ENCODE results near the gene SLC25A51.

- TF ChIP-seq EZH2 (IDR thresholded peaks at IDR 0.05; ENCODE audit: low read length) (no peak), CTCF (optimal IDR thresholded peaks at IDR 0.05 in 1 of 3, IDR thresholded peaks at IDR 0.05 in 1 of 3, conservative IDR thresholded peaks at IDR 0.05 in 1 of 3; ENCODE audit: extremely low read depth in 1 of 3, insufficient read depth in 2 of 3, low read length in 3 of 3) (no peak)
These were observed 20.0 kb upstream of the SLC25A51 start for GRCh38 chr9:37923796-37924427.

Measured in keratinocyte (primary cell).